Measurements from ENCODE around the gene ESRRA. TPM values are rescaled to one million over a fixed set of nuclear protein-coding genes. Genes with fewer than 3 reads are reported as not detected.

The ESRRA gene
- total and polyA plus RNA-seq, 9 of the 15 experiments (the other 6 are each of a cell fraction or from before 2014, with no cell fraction given), result 0.27 to 89.7 (median 23.7) TPM

- TF ChIP-seq HMG20A (CRISPR knock-in tag; conservative IDR thresholded peaks at IDR 0.05), result no peak
- TF ChIP-seq ZBTB26 (CRISPR knock-in tag; IDR thresholded peaks at IDR 0.05), result no peak
- peak; percentile 76; the same call in 1 of the 2 replicates for TF ChIP-seq ZNF12 (CRISPR knock-in tag; IDR thresholded peaks at IDR 0.05)
- TF ChIP-seq ZSCAN32 (CRISPR knock-in tag; IDR thresholded peaks at IDR 0.05), result no peak
- TF ChIP-seq E2F5 (CRISPR knock-in tag; IDR thresholded peaks at IDR 0.05), result no peak
- no peak for TF ChIP-seq ZNF639 (CRISPR knock-in tag; conservative IDR thresholded peaks at IDR 0.05 in 1 of 2, IDR thresholded peaks at IDR 0.05 in 1 of 2)
- no peak for TF ChIP-seq CCAR2 (IDR thresholded peaks at IDR 0.05; ENCODE audit: low read depth, low read length)
- TF ChIP-seq GABPB1 (CRISPR knock-in tag; IDR thresholded peaks at IDR 0.05), result peak; percentile 58; the same call in 1 of the 2 replicates
- no peak for TF ChIP-seq RBM22 (IDR thresholded peaks at IDR 0.05; ENCODE audit: low read depth, low read length, poor library complexity, severe bottlenecking)
- no peak for TF ChIP-seq ZNF316 (IDR thresholded peaks at IDR 0.05)
- TF ChIP-seq PCBP2 (IDR thresholded peaks at IDR 0.05; ENCODE audit: low read depth, low read length, poor library complexity, severe bottlenecking), result no peak
- no peak; the same call in 1 of the 2 replicates for TF ChIP-seq ZBTB17 (CRISPR knock-in tag; IDR thresholded peaks at IDR 0.05)
- TF ChIP-seq MXI1 (IDR thresholded peaks at IDR 0.05; ENCODE audit: low read depth, low read length), result peak; percentile 22; the same call in 1 of the 2 replicates
- no peak for TF ChIP-seq ZNF143 (CRISPR knock-in tag; IDR thresholded peaks at IDR 0.05)
- TF ChIP-seq KDM5B (IDR thresholded peaks at IDR 0.05; ENCODE audit: insufficient replicate concordance, low read depth, low read length), result peak; percentile 74
- TF ChIP-seq ZFX (CRISPR knock-in tag; IDR thresholded peaks at IDR 0.05), result peak; percentile 99
- TF ChIP-seq SP1 (CRISPR knock-in tag; IDR thresholded peaks at IDR 0.05), result peak; percentile 74; the same call in 1 of the 2 replicates
- TF ChIP-seq MAFF (IDR thresholded peaks at IDR 0.05; ENCODE audit: low read length), result no peak
- no peak for TF ChIP-seq ZNF324 (CRISPR knock-in tag; IDR thresholded peaks at IDR 0.05)
- TF ChIP-seq MYNN (IDR thresholded peaks at IDR 0.05), result no peak
- TF ChIP-seq MYNN (CRISPR knock-in tag; IDR thresholded peaks at IDR 0.05), result no peak
- peak; percentile 37; the same call in 1 of the 2 replicates for TF ChIP-seq EGR1 (conservative IDR thresholded peaks at IDR 0.05)
- no peak for TF ChIP-seq CBX8 (IDR thresholded peaks at IDR 0.05; ENCODE audit: borderline replicate concordance, extremely low read depth, low read depth, low read length, poor library complexity, severe bottlenecking)
- TF ChIP-seq ZKSCAN8 (CRISPR knock-in tag; IDR thresholded peaks at IDR 0.05), result no peak
These were observed 36.8 kb downstream of the ESRRA start (continued) for GRCh38 chr11:64341851-64342791.
